LNCAP (cell line): ENCODE results near the gene IGSF22.

ENCODE experiments used
- CTCF ChIP-seq: fragments of 450-650 bp; IDR thresholded peaks from 2 replicates; pipeline ENCODE4 v1.5.1; 2017; ENCODE audit warnings: mild to moderate bottlenecking

IGSF22 gene

DNA sequence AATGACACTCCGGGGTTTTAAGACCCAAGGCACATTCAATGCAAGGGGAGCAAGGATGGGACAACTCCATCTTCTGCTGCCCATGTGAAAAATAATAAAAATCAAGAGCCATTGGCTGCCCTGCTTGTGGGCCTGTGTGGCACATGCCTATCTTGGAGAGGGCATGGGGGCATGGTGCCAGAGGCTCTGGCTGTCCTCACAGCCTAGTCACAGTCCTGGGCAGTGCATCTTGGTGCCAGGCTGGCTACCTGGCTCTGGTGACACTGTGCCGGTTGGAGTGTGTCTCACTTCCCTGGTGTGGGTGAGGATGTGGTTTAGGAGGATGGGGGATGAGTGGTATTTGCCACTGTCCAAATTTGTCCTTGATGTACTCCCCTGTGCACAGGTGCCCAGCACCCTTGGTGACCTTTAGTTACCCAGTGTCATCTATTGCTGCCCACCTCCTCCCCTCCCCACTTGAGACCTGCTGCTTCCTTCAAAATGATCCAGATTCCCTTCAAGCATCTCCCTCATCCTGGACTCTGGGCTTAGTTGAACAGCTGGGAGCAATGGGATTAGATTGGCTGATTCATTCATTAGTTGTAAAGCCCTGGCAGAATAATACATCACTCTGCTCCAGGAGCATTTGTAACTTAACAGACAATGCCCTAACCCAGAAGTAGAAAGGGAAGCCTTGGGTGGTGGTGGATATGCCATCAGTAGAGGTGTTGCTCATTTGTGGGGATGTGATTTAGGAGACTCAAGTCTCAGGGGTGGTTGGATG, 22.8 kb downstream of the IGSF22 start:
- no peak for TF ChIP-seq CTCF

GRCh38 chr11:18701614-18702216, 24.3 kb downstream of the IGSF22 start:
- TF ChIP-seq CTCF, result no peak

DNA sequence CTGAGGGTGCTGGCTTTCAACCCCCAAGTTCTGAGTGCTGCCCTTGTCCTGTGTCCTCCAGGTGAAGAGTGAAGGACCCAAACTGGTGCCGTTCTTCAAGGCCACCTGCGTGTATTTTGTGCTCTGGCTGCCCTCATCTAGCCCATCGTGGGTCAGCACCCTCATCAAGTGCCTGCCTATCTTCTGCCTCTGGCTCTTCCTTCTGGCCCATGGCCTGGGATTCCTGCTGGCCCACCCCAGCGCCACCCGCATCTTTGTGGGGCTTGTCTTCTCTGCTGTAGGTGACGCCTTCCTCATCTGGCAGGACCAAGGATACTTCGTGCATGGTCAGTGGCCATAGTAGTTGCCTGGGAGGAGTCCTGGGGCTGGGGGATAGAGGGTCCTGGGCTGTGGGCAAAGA, 25.1 kb downstream of the IGSF22 start:
- TF ChIP-seq CTCF, result no peak

DNA sequence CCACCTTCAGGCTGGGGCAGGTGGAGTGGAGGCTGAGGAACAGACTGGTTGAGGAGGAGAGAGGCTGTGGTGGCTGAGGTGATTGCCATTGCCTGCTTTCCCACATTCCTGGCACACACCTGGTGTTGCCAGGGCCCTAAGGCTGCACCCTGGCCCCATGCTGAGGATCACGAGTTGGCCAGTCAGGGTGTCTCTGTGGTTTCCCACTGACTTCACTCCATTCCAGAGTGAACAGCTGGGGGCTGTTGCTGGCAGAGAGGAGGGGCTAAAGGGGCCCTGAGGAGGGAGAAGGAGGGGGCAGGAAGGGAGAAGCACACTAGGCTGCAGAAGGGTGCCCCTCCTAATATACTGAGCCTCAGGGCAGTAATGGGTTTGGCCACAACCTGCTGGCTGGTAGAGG, 25.6 kb downstream of the IGSF22 start:
- TF ChIP-seq CTCF, result no peak

DNA sequence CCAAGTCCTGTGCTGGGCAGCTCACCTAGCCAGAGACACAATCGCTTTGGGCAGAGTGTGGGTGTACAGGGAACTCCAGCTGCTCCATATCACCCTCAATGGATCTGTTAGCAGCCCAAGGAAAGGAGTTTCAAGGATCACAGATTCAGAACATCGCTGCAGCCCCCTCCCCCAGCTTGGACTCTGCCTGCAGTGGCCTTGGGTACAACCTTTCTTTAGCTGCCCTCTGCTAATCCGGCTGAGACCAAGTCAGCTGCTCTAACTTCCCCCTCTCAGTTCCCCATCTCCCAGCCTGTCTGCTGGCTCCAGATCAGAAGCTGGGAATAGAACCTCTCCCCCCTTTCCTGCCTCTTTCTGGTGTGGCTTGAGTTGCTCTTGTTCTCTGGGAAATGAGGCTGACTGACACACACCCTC, 26.1 kb downstream of the IGSF22 start:
- TF ChIP-seq CTCF, result no peak

DNA sequence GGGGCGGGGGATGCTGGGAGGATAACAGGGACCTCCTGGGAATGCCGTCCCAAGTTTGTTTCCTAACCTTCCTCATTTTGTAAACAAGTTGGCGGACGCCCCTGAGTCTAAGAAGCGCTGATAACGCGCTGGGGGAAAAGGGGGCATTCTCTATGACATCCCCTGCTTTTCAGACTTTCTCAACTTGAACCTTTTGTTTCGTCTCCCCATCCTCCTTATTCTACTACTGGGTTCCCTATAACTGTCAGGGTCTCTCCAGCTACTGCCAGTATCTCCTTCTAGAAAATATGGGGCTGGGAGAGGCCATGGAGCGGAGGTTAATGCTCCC, 26.8 kb downstream of the IGSF22 start:
- TF ChIP-seq CTCF, result no peak

- TF ChIP-seq CTCF, result no peak
Measured at GRCh38 chr11:18698341-18699268, 27.4 kb downstream of the IGSF22 start, which contains the start of gene TMEM86A. TSS of gene TMEM86A (plus strand) at chr11:18698779. CDS start at chr11:18698887, 108 bp downstream.
